Measurements from ENCODE around the gene PAFAH2. TPM values are rescaled to one million over a fixed set of nuclear protein-coding genes. Genes with fewer than 3 reads are reported as not detected.

PAFAH2 gene
- total RNA-seq, 1 experiment from 2014 or later = 8.5 TPM

DNA sequence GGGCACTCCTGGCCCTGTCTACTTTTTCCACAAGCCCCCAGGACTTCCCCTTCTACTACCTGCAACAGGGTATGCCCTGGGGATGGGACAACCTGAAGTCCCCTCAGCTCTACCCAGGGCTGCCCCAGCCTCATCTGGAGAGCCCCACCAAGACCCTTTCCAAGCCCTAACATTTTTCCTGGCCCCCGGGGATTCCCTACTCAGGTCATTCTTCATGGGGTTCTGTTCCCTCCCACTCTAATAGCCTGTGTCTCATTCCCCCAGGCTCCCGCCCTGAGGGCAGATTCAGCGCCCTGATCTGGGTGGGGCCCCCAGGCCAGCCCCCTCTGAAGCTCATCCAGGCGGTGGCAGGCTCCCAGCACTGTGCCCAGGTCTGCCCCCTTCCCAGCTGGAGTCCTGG lies 33.3 kb upstream of the PAFAH2 start:
- peaks cover 9% of the 10 kb centered on the region for H3K4me1 ChIP-seq (ENCODE audit: control insufficient read depth, insufficient read depth, low read length)
- in situ Hi-C loops (cut with HindIII; ENCODE audit: low pct_unique_long_range_greater_than_20kb, low sequenced_read_pairs) = no loop called here
- H3K36me3 ChIP-seq (ENCODE audit: control insufficient read depth, insufficient read depth, low read length) = peaks cover 2% of the 10 kb centered on the region; the same call in 1 of the 2 replicates
- DNase-seq (ENCODE audit: low read depth, low spot score) (no peak), ATAC-seq (no peak)
- no peak overlapping the region for H3K4me3 ChIP-seq (ENCODE audit: low read depth in 2 of 2, low read length in 2 of 2)
- POLR2A ChIA-PET = no interaction called here
- intact Hi-C loops (cut with micrococcal nuclease; ENCODE audit: unreplicated experiment) = loop anchor here (10.0 kb wide), 1 partner anchor 64 kb away; no protein-coding TSS in a partner anchor
- no peaks in the 10 kb centered on the region for H3K9me3 ChIP-seq (ENCODE audit: control insufficient read depth, insufficient read depth, low read depth, low read length)
- CTCF ChIA-PET = interaction anchor here (0.5 kb wide), 1 partner anchor 34 kb away, joined by 4 read pairs; the partner anchor contains the start of gene PAFAH2
- no peaks in the 10 kb centered on the region for H3K27me3 ChIP-seq (ENCODE audit: control insufficient read depth, insufficient read depth, low read length)
- H3K27ac ChIP-seq (ENCODE audit: low read length) = no peak overlapping the region
- TF ChIP-seq POLR2AphosphoS5 (IDR thresholded peaks at IDR 0.05; ENCODE audit: low read depth, low read length) (no peak), SIN3A (IDR thresholded peaks at IDR 0.05; ENCODE audit: borderline replicate concordance, insufficient read depth, low read depth, low read length) (no peak), TCF7L2 (IDR thresholded peaks at IDR 0.05; ENCODE audit: low read depth, low read length) (no peak)
- TF ChIP-seq, protein P1, sequence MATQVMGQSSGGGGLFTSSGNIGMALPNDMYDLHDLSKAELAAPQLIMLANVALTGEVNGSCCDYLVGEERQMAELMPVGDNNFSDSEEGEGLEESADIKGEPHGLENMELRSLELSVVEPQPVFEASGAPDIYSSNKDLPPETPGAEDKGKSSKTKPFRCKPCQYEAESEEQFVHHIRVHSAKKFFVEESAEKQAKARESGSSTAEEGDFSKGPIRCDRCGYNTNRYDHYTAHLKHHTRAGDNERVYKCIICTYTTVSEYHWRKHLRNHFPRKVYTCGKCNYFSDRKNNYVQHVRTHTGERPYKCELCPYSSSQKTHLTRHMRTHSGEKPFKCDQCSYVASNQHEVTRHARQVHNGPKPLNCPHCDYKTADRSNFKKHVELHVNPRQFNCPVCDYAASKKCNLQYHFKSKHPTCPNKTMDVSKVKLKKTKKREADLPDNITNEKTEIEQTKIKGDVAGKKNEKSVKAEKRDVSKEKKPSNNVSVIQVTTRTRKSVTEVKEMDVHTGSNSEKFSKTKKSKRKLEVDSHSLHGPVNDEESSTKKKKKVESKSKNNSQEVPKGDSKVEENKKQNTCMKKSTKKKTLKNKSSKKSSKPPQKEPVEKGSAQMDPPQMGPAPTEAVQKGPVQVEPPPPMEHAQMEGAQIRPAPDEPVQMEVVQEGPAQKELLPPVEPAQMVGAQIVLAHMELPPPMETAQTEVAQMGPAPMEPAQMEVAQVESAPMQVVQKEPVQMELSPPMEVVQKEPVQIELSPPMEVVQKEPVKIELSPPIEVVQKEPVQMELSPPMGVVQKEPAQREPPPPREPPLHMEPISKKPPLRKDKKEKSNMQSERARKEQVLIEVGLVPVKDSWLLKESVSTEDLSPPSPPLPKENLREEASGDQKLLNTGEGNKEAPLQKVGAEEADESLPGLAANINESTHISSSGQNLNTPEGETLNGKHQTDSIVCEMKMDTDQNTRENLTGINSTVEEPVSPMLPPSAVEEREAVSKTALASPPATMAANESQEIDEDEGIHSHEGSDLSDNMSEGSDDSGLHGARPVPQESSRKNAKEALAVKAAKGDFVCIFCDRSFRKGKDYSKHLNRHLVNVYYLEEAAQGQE (IDR thresholded peaks at IDR 0.05; ENCODE audit: insufficient read depth in 1 of 2, low read depth in 2 of 2, low read length in 1 of 2) = no peak
- TF ChIP-seq, protein P2, sequence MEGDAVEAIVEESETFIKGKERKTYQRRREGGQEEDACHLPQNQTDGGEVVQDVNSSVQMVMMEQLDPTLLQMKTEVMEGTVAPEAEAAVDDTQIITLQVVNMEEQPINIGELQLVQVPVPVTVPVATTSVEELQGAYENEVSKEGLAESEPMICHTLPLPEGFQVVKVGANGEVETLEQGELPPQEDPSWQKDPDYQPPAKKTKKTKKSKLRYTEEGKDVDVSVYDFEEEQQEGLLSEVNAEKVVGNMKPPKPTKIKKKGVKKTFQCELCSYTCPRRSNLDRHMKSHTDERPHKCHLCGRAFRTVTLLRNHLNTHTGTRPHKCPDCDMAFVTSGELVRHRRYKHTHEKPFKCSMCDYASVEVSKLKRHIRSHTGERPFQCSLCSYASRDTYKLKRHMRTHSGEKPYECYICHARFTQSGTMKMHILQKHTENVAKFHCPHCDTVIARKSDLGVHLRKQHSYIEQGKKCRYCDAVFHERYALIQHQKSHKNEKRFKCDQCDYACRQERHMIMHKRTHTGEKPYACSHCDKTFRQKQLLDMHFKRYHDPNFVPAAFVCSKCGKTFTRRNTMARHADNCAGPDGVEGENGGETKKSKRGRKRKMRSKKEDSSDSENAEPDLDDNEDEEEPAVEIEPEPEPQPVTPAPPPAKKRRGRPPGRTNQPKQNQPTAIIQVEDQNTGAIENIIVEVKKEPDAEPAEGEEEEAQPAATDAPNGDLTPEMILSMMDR (IDR thresholded peaks at IDR 0.05) = no peak
- no TSS peak for BruUV-seq (replicated peaks)

DNA sequence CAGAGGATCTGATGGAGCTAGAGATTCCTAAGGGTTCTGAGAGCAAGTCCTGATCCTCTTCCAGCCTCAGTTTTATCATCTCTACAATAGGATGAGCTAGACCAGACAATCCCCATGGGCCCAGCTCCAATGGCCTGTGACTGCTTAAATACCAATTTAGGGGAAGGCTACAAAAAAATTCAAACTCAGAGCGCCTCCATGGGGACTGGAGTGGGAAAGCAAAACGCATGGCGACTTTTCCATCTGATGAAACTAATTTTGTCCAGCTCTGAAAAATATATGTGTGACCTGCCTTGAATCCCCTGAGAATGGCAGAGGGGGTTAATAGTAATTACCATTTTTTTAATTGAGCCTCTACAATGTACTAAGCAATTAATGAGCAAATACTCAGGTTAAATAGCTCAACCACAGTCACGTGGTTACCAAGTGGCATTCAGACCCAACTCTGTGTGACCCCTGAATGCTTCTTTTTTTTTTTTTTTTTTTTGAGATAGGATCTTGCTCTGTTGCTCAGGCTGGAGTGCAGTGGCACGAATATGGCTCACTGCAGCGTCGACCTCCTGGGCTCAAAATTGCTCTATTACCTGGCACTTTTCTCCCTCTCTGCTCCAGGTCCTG lies 32.1 kb upstream of the PAFAH2 start:
- TF ChIP-seq, protein P2 (IDR thresholded peaks at IDR 0.05) = no peak
- no peak for TF ChIP-seq SIN3A (IDR thresholded peaks at IDR 0.05; ENCODE audit: borderline replicate concordance, insufficient read depth, low read depth, low read length)
- TF ChIP-seq, protein P1 (IDR thresholded peaks at IDR 0.05; ENCODE audit: insufficient read depth in 1 of 2, low read depth in 2 of 2, low read length in 1 of 2) = no peak
- TF ChIP-seq TCF7L2 (IDR thresholded peaks at IDR 0.05; ENCODE audit: low read depth, low read length) = no peak
- no peak for TF ChIP-seq POLR2AphosphoS5 (IDR thresholded peaks at IDR 0.05; ENCODE audit: low read depth, low read length)
- in situ Hi-C loops (cut with HindIII; ENCODE audit: low pct_unique_long_range_greater_than_20kb, low sequenced_read_pairs) = no loop called here
- intact Hi-C loops (cut with micrococcal nuclease; ENCODE audit: unreplicated experiment) = loop anchor here (10.0 kb wide), 1 partner anchor 65 kb away; no protein-coding TSS in a partner anchor
- no peaks in the 10 kb centered on the region for H3K9me3 ChIP-seq (ENCODE audit: control insufficient read depth, insufficient read depth, low read depth, low read length)
- ATAC-seq = no peak
- H3K27ac ChIP-seq (ENCODE audit: low read length) = no peak overlapping the region
- H3K27me3 ChIP-seq (ENCODE audit: control insufficient read depth, insufficient read depth, low read length) = no peaks in the 10 kb centered on the region
- H3K4me1 ChIP-seq (ENCODE audit: control insufficient read depth, insufficient read depth, low read length) = peaks cover 7% of the 10 kb centered on the region
- no peak for DNase-seq (ENCODE audit: low read depth, low spot score)
- BruUV-seq (replicated peaks) = no TSS peak
- ChIA-PET CTCF (interaction anchor here (0.6 to 0.7 kb wide), 2 partner anchors 116 to 155 kb away, joined by 5 read pairs; no protein-coding TSS in a partner anchor), POLR2A (interaction anchor here (0.6 kb wide), 1 partner anchor 386 kb away, joined by 3 read pairs; no protein-coding TSS in a partner anchor)
- no peaks in the 10 kb centered on the region for H3K36me3 ChIP-seq (ENCODE audit: control insufficient read depth, insufficient read depth, low read length)
- no peak overlapping the region for H3K4me3 ChIP-seq (ENCODE audit: low read depth in 2 of 2, low read length in 2 of 2)

Data from Panc1 (cell line).